Renal pelvis (tissue), 4 donors: ENCODE results near the gene SLC31A2. TPM values are rescaled to one million over a fixed set of nuclear protein-coding genes. Genes with fewer than 3 reads are reported as not detected.
"Not testable (repeated sequence)": the region's sequence is repeated elsewhere in the genome, so short reads cannot be mapped to it uniquely, and the experiment has no call there.

ENCODE experiments used
- DNase-seq: peaks from one replicate; pipeline ENCODE4 v3.0.0-alpha.2; 2013
- polyA plus RNA-seq, 3 donors: library from polyadenylated mRNA; unstranded; fragments of 120-200 nt; gene quantifications; one replicate each; pipeline ENCODE4 v1.2.1, GENCODE V29; 2013; ENCODE audit not compliant: insufficient read length in 3 of 3

The SLC31A2 gene
- polyA plus RNA-seq, 3 donors, result 2.5 to 3.8 (median 3.3) TPM

- no peak for DNase-seq
Observed at GRCh38 chr9:113148372-113148705, 2.5 kb upstream of the SLC31A2 start.

GRCh38 chr9:113148781-113149510 lies 1.9 kb upstream of the SLC31A2 start:
- no peak for DNase-seq

- not testable (repeated sequence) for DNase-seq
Observed at GRCh38 chr9:113149561-113149960, 1.2 kb upstream of the SLC31A2 start.

GRCh38 chr9:113151696-113152630 lies 1.2 kb downstream of the SLC31A2 start:
- DNase-seq, result no peak

- no peak for DNase-seq
Observed at GRCh38 chr9:113152699-113153098, 1.9 kb downstream of the SLC31A2 start.

- no peak for DNase-seq
Observed at GRCh38 chr9:113153599-113153998, 2.8 kb downstream of the SLC31A2 start.

- DNase-seq, result no peak
Observed at GRCh38 chr9:113154471-113154870, 3.7 kb downstream of the SLC31A2 start.

GRCh38 chr9:113154946-113155345 lies 4.1 kb downstream of the SLC31A2 start:
- no peak for DNase-seq

GRCh38 chr9:113155911-113156588 lies 5.2 kb downstream of the SLC31A2 start:
- DNase-seq, result no peak

GRCh38 chr9:113156880-113157279 lies 6.1 kb downstream of the SLC31A2 start:
- DNase-seq, result no peak

GRCh38 chr9:113158446-113158845 lies 7.6 kb downstream of the SLC31A2 start:
- no peak for DNase-seq

GRCh38 chr9:113160571-113160970 lies 9.8 kb downstream of the SLC31A2 start:
- DNase-seq, result no peak

GRCh38 chr9:113163001-113163400 lies 12.2 kb downstream of the SLC31A2 start:
- DNase-seq, result no peak

GRCh38 chr9:113164536-113165300 lies 13.9 kb downstream of the SLC31A2 start:
- no peak for DNase-seq

- DNase-seq, result no peak
Observed at GRCh38 chr9:113166039-113166438, 15.2 kb downstream of the SLC31A2 start.

- no peak for DNase-seq
Observed at GRCh38 chr9:113168809-113169208, 18.0 kb downstream of the SLC31A2 start.

- DNase-seq, result no peak
Observed at GRCh38 chr9:113173341-113173740, 22.5 kb downstream of the SLC31A2 start.

GRCh38 chr9:113176803-113177202 lies 26.0 kb downstream of the SLC31A2 start:
- DNase-seq, result no peak

- DNase-seq, result no peak
Observed at GRCh38 chr9:113177251-113177650, 26.4 kb downstream of the SLC31A2 start.

GRCh38 chr9:113178087-113178486 lies 27.3 kb downstream of the SLC31A2 start:
- no peak for DNase-seq

GRCh38 chr9:113179839-113180238 lies 29.0 kb downstream of the SLC31A2 start:
- DNase-seq, result no peak

- no peak for DNase-seq
Observed at GRCh38 chr9:113181165-113181564, 30.4 kb downstream of the SLC31A2 start.
